Brain microvascular endothelial cell (primary cell): ENCODE measurements around the gene METTL9.
"Not testable (repeated sequence)": the region's sequence is repeated elsewhere in the genome, so short reads cannot be mapped to it uniquely, and the experiment has no call there.

Experiments used
- DNase-seq: peaks from one replicate; pipeline ENCODE4 v3.0.0-alpha.2; 2020
- H3K27ac ChIP-seq: fragments of 250-450 bp; sonication (Bioruptor Pico); 2 replicates; pipeline ENCODE4 v1.5.1; 2020; ENCODE audit warnings: mild to moderate bottlenecking, moderate library complexity
- H3K27me3 ChIP-seq: fragments of 250-450 bp; sonication (Bioruptor Pico); replicated peaks from 2 replicates; pipeline ENCODE4 v1.5.1; 2020; ENCODE audit warnings: mild to moderate bottlenecking
- H3K36me3 ChIP-seq: fragments of 250-450 bp; sonication (Bioruptor Pico); replicated peaks from 2 replicates; pipeline ENCODE4 v1.5.1; 2020; ENCODE audit warnings: mild to moderate bottlenecking
- H3K4me3 ChIP-seq: 2 replicates; pipeline ENCODE4 v1.5.1; 2011; ENCODE audit warnings: low read depth, mild to moderate bottlenecking, control low read depth, low read length, moderate library complexity
- CTCF ChIP-seq: IDR thresholded peaks from 2 replicates; pipeline ENCODE4 v1.5.1; 2011; ENCODE audit warnings: low read depth, mild to moderate bottlenecking, moderate library complexity, low read length, control low read depth, inconsistent platforms; ENCODE audit errors: missing control alignments
- in situ Hi-C: cut with HindIII; loops from 2 replicates; pipeline ENCODE4 v1.10.0; 2017; ENCODE audit warnings: low sequenced_read_pairs, low pct_ligation_motif_present

The METTL9 gene

GRCh38 chr16:21663889-21664647 is 64.7 kb downstream of the METTL9 start, which contains the start of gene OTOA:
Gene OTOA, plus strand, starts transcription at chr16:21663968. Its CDS starts 14,547 bp downstream, at chr16:21678515.
- in situ Hi-C loops, result no loop called here
- DNase-seq, result no peak
- H3K27me3 ChIP-seq, result no peaks in the 10 kb centered on the region
- H3K36me3 ChIP-seq, result no peaks in the 10 kb centered on the region
- no peak for TF ChIP-seq CTCF
- H3K27ac ChIP-seq, result no peak within 1 kb of the TSS
- no peak within 1 kb of the TSS for H3K4me3 ChIP-seq

GRCh38 chr16:21664801-21665492 is 65.6 kb downstream of the METTL9 start:
- in situ Hi-C loops, result no loop called here
- no peak for TF ChIP-seq CTCF
- Histone ChIP-seq H3K36me3 (no peaks in the 10 kb centered on the region), H3K4me3 (no peak overlapping the region), H3K27me3 (no peaks in the 10 kb centered on the region), H3K27ac (no peak overlapping the region)
- no peak for DNase-seq

- Histone ChIP-seq H3K4me3 (no peak overlapping the region), H3K36me3 (no peaks in the 10 kb centered on the region), H3K27ac (no peak overlapping the region), H3K27me3 (no peaks in the 10 kb centered on the region)
- no peak for DNase-seq
- no peak for TF ChIP-seq CTCF
- in situ Hi-C loops, result no loop called here
Observed at GRCh38 chr16:21666772-21667171, 67.4 kb downstream of the METTL9 start.

- H3K36me3 ChIP-seq, result no peaks in the 10 kb centered on the region
- H3K27ac ChIP-seq, result no peak overlapping the region
- H3K4me3 ChIP-seq, result no peak overlapping the region
- no peak for DNase-seq
- no peaks in the 10 kb centered on the region for H3K27me3 ChIP-seq
- in situ Hi-C loops, result no loop called here
- TF ChIP-seq CTCF, result no peak
Observed at GRCh38 chr16:21667575-21667974, 68.2 kb downstream of the METTL9 start.

GRCh38 chr16:21673469-21673868 is 74.1 kb downstream of the METTL9 start:
- Histone ChIP-seq H3K27me3 (no peaks in the 10 kb centered on the region), H3K27ac (no peak overlapping the region), H3K4me3 (no peak overlapping the region), H3K36me3 (no peaks in the 10 kb centered on the region)
- no peak for TF ChIP-seq CTCF
- in situ Hi-C loops, result no loop called here
- no peak for DNase-seq

GRCh38 chr16:21674456-21674855 is 75.1 kb downstream of the METTL9 start:
- H3K36me3 ChIP-seq, in situ Hi-C loops, DNase-seq, H3K27me3 ChIP-seq, H3K4me3 ChIP-seq, H3K27ac ChIP-seq: not testable (repeated sequence)

GRCh38 chr16:21680714-21681113 is 81.3 kb downstream of the METTL9 start:
- H3K36me3 ChIP-seq, H3K27ac ChIP-seq, H3K4me3 ChIP-seq, H3K27me3 ChIP-seq, DNase-seq, in situ Hi-C loops: not testable (repeated sequence)
